ENCODE data around the gene TMEM134. TPM values are rescaled to one million over a fixed set of nuclear protein-coding genes. Genes with fewer than 3 reads are reported as not detected.

Gene TMEM134
- total RNA-seq, 4 donors from 2014 or later: 131 to 376 (median 207) TPM

DNA sequence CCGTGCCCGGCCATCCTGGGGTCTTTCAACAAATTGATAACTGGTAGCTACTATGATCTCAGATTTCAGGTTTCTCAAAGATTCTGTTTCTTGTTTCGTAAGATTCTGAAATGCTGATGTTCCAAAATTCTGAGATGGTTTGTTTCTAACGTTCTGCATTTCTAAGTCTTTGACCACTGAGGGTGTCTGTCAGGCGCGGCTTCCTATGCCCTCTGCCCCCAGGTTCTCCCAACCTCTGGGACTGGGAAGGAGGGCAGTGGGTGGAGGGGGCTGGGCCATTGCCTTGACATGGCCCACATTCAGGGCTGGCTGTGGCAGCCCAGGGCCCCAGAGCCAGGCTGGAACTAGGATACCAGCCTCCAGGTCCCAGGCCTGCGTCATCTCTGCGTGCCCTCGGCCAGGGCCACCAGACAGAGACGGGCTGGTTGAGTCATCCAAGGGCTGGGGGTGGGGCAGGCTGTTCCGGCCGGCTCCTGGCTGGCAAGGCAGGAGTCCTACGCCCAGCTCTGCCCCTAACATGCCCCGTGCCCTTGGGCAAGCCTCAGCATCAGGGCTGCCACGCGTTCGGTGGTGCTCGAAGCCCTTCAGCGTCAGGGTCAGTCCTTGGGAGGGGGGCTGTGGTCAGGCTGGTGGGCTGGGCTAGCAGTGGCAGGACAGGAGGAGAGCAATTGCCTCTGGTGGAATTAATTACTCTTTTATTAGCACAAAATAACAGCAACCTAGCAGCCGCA lies 5.2 kb downstream of the TMEM134 start:
- DNase-seq (ENCODE audit: low spot score in 2 of 2): peak; percentile 87 to 91
- no peaks in the 10 kb centered on the region for H3K9me3 ChIP-seq
- WGBS: 47% methylated on average over 18 of the region's 20 CpGs
- peak overlapping the region; percentile 86 for H3K27ac ChIP-seq
- no peaks in the 10 kb centered on the region for H3K27me3 ChIP-seq
- TF ChIP-seq, protein P1, sequence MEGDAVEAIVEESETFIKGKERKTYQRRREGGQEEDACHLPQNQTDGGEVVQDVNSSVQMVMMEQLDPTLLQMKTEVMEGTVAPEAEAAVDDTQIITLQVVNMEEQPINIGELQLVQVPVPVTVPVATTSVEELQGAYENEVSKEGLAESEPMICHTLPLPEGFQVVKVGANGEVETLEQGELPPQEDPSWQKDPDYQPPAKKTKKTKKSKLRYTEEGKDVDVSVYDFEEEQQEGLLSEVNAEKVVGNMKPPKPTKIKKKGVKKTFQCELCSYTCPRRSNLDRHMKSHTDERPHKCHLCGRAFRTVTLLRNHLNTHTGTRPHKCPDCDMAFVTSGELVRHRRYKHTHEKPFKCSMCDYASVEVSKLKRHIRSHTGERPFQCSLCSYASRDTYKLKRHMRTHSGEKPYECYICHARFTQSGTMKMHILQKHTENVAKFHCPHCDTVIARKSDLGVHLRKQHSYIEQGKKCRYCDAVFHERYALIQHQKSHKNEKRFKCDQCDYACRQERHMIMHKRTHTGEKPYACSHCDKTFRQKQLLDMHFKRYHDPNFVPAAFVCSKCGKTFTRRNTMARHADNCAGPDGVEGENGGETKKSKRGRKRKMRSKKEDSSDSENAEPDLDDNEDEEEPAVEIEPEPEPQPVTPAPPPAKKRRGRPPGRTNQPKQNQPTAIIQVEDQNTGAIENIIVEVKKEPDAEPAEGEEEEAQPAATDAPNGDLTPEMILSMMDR (IDR thresholded peaks at IDR 0.05): no peak
- TF ChIP-seq POLR2AphosphoS5 (IDR thresholded peaks at IDR 0.05): peak; percentile 33 to 70 (median 64)
- no peak for TF ChIP-seq POLR2A (IDR thresholded peaks at IDR 0.05)
- H3K4me3 ChIP-seq: peak overlapping the region; percentile 46
- H3K4me1 ChIP-seq: peaks cover 54% of the 10 kb centered on the region
- no peaks in the 10 kb centered on the region for H3K36me3 ChIP-seq

DNA sequence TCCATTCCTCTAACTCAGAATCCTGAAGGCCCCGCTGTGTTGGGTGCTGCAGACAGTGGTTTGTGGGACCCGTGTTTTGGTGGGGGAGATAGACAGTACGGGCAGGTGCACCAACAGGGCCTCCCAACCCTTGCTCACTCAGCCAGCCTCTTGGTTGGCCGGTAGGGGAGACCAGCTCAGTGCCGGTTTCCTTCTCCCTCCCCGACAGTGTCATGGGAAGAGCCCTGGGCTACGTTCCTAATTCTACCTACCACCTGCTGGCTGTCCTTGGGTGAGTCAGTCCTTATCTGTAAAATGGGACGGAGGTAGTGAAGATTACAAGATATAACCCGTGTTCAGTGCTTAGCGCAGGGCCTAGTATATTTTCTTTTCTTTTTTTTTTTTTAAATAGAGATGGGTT lies 5.9 kb downstream of the TMEM134 start:
- no peak for DNase-seq (ENCODE audit: low spot score in 2 of 2)
- Histone ChIP-seq H3K36me3 (no peaks in the 10 kb centered on the region), H3K27me3 (no peaks in the 10 kb centered on the region), H3K4me1 (peaks cover 49% of the 10 kb centered on the region), H3K4me3 (no peak overlapping the region), H3K27ac (no peak overlapping the region), H3K9me3 (no peaks in the 10 kb centered on the region)
- TF ChIP-seq, protein P1 (IDR thresholded peaks at IDR 0.05): no peak
- TF ChIP-seq POLR2A (IDR thresholded peaks at IDR 0.05) (no peak), POLR2AphosphoS5 (IDR thresholded peaks at IDR 0.05) (no peak), EP300 (IDR thresholded peaks at IDR 0.05) (no peak)
- 84% methylated on average over 10 of the region's 10 CpGs for WGBS

DNA sequence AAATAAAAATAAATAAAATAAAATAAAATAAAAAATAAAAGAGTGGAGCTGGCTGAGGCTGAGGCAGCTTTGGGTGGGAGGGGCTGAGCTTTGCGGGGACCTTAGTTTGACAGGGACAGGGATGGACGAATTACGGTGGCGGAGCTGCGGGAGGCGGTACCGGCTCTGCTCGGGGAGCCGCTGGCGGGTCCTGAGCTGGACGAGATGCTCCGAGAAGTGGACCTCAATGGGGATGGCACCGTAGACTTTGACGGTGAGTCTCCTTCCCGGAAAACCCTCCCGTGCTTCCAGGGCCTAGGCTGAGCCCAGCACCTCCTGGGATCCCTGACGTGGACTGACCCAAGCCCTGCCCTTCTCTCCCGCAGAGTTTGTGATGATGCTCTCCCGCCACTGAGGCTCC lies 10.8 kb downstream of the TMEM134 start:
- no peaks in the 10 kb centered on the region for H3K27me3 ChIP-seq
- no peaks in the 10 kb centered on the region for H3K9me3 ChIP-seq
- H3K36me3 ChIP-seq: no peaks in the 10 kb centered on the region
- no peak for DNase-seq (ENCODE audit: low spot score in 2 of 2)
- H3K27ac ChIP-seq: no peak overlapping the region
- TF ChIP-seq POLR2A (IDR thresholded peaks at IDR 0.05) (no peak), EP300 (IDR thresholded peaks at IDR 0.05) (no peak), POLR2AphosphoS5 (IDR thresholded peaks at IDR 0.05) (no peak)
- TF ChIP-seq, protein P1 (IDR thresholded peaks at IDR 0.05): no peak
- no peak overlapping the region for H3K4me3 ChIP-seq
- H3K4me1 ChIP-seq: peaks cover 5% of the 10 kb centered on the region
- 90% methylated on average over 13 of the region's 19 CpGs for WGBS

DNA sequence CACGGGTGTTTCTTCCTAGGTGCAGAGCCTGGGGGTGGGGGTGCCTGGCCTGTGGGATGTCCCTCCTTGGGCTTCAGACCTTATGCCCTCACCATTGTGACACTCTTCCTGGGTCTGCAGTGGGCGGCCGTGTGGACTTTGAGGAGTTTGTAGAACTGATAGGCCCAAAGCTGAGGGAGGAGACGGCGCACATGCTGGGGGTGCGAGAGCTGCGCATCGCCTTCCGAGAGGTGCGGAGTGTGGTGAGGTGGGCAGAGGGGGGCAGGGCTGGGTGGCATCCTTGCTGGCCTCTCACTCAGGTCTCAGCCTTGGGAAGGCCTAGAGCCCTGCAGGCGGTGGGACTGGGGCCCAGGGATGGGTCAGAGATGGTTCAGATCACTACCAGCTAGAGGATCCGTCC lies 11.6 kb downstream of the TMEM134 start:
- no peak for DNase-seq (ENCODE audit: low spot score in 2 of 2)
- Histone ChIP-seq H3K27ac (no peak overlapping the region), H3K36me3 (no peaks in the 10 kb centered on the region), H3K4me1 (no peaks in the 10 kb centered on the region), H3K27me3 (no peaks in the 10 kb centered on the region), H3K9me3 (no peaks in the 10 kb centered on the region), H3K4me3 (no peak overlapping the region)
- 97% methylated on average over 9 of the region's 12 CpGs for WGBS
- TF ChIP-seq, protein P1 (IDR thresholded peaks at IDR 0.05): no peak
- TF ChIP-seq POLR2AphosphoS5 (IDR thresholded peaks at IDR 0.05): no peak
- no peak for TF ChIP-seq EP300 (IDR thresholded peaks at IDR 0.05)
- TF ChIP-seq POLR2A (IDR thresholded peaks at IDR 0.05): no peak

DNA sequence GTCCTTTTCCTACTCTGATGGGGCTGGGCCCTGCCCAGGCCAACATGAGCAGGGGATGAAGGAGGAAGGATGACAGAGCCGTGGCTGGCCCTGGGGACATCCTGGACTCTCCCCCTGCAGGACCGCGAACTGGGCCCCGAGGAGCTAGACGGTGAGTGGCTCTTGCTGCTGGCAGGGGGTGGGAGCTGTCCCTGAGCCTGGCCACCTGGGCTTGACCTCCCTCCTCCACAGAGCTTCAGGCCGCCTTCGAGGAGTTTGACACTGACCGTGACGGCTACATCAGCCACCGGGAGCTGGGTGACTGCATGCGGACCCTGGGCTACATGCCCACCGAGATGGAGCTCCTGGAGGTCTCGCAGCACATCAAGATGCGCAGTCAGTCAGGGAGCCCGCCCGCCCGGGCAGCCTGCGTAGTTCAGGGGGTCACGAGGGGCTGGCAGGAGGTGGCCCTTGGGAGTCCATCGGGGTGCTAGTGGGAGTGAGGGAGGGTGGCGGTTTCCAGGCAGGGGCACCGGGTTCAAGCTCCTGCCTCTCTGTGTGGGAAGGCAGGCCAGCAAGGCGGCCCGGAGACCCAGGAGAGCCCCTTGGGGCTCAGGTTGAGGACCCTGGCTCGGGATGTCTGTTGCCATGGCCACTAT lies 12.9 kb downstream of the TMEM134 start:
- Histone ChIP-seq H3K9me3 (no peaks in the 10 kb centered on the region), H3K27me3 (no peaks in the 10 kb centered on the region), H3K27ac (no peak overlapping the region), H3K36me3 (no peaks in the 10 kb centered on the region), H3K4me3 (no peak overlapping the region), H3K4me1 (no peaks in the 10 kb centered on the region)
- WGBS: 90% methylated on average over 11 of the region's 25 CpGs
- no peak for DNase-seq (ENCODE audit: low spot score in 2 of 2)
- TF ChIP-seq EP300 (IDR thresholded peaks at IDR 0.05) (no peak), POLR2A (IDR thresholded peaks at IDR 0.05) (no peak), POLR2AphosphoS5 (IDR thresholded peaks at IDR 0.05) (no peak)
- TF ChIP-seq, protein P1 (IDR thresholded peaks at IDR 0.05): no peak

Data from suprapubic skin (tissue), 4 donors.